ENCODE results near the gene ERI3.

ERI3 gene

DNA sequence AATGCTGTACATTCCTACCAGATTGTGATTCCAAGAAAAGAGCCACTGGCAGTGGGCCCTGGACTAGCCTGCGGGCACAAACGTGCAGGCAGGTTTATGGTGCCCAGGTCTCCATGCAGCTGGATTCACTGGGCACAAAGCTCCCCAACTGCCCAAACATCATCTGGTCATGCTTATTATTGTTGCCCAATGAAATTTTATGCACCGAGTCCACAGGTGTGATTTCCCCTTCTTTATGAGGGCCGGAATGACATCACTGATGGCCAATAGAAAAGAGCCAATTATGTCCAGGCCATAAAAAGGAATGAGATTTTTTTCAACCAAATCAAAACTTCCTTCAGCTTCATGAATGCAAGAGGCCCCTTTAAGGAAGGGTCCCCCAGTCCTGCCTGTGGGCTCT lies 66.2 kb downstream of the ERI3 start:
- TF ChIP-seq, protein P1, sequence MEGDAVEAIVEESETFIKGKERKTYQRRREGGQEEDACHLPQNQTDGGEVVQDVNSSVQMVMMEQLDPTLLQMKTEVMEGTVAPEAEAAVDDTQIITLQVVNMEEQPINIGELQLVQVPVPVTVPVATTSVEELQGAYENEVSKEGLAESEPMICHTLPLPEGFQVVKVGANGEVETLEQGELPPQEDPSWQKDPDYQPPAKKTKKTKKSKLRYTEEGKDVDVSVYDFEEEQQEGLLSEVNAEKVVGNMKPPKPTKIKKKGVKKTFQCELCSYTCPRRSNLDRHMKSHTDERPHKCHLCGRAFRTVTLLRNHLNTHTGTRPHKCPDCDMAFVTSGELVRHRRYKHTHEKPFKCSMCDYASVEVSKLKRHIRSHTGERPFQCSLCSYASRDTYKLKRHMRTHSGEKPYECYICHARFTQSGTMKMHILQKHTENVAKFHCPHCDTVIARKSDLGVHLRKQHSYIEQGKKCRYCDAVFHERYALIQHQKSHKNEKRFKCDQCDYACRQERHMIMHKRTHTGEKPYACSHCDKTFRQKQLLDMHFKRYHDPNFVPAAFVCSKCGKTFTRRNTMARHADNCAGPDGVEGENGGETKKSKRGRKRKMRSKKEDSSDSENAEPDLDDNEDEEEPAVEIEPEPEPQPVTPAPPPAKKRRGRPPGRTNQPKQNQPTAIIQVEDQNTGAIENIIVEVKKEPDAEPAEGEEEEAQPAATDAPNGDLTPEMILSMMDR (IDR thresholded peaks at IDR 0.05; ENCODE audit: insufficient read depth, missing control alignments): no peak
- FAIRE-seq (no peak), DNase-seq (ENCODE audit: insufficient read length, low spot score) (no peak)

DNA sequence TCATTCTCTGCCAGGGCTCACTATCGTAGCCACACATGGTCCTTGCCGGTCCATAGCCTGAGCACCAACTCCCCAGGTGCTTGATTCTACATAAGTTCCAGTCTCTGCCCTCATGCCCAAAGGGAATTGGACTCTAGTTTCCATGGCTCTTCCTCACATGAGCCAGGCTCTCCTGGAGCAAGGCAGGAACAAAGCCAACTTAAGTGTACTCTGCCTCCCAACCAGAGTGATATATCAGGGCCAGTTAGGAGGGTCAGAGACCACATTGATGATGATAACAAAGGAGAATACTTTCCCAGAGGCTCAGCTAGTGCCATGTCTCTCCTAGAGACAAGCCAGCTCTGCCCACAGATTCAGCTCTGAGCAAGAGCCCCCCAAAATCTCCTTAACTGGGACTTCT lies 70.9 kb downstream of the ERI3 start:
- TF ChIP-seq, protein P1 (IDR thresholded peaks at IDR 0.05; ENCODE audit: insufficient read depth, missing control alignments): no peak

DNA sequence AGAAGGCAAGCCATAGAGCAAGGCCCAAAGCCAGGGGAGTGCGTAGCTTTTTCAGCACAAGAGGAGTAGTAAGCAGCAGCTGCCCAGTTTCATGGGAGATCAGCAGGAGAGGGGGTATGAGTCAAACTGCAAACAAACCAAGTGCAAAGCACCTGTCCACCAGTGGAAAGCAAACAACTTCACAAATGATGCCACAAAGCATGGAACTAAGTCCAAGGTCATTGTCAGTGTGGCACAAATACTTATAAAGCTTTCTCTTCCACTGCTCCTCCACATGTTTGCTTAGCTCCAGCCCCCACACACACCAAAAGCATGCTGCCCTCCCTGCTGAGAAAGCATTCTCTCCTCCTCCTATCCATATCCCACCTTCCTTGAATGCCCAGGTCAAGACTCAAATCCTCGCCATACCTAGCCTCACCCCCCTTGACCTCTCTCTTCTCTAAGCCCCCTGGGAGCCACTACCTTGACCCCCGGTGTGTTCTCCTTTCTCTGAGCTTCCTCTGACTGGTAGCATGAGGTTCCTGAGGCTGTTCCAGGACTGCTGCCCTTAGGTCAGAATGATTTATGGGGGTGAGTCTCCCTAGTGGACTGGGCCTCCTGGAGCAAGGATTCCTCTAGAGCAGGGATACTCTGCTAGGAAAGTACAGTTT lies 71.4 kb downstream of the ERI3 start:
- no peak for DNase-seq (ENCODE audit: insufficient read length, low spot score)
- FAIRE-seq: no peak
- TF ChIP-seq, protein P1 (IDR thresholded peaks at IDR 0.05; ENCODE audit: insufficient read depth, missing control alignments): no peak

More for the DNA sequence above, 70.9 kb downstream of the ERI3 start:
- FAIRE-seq (no peak), DNase-seq (ENCODE audit: insufficient read length, low spot score) (no peak)

DNA sequence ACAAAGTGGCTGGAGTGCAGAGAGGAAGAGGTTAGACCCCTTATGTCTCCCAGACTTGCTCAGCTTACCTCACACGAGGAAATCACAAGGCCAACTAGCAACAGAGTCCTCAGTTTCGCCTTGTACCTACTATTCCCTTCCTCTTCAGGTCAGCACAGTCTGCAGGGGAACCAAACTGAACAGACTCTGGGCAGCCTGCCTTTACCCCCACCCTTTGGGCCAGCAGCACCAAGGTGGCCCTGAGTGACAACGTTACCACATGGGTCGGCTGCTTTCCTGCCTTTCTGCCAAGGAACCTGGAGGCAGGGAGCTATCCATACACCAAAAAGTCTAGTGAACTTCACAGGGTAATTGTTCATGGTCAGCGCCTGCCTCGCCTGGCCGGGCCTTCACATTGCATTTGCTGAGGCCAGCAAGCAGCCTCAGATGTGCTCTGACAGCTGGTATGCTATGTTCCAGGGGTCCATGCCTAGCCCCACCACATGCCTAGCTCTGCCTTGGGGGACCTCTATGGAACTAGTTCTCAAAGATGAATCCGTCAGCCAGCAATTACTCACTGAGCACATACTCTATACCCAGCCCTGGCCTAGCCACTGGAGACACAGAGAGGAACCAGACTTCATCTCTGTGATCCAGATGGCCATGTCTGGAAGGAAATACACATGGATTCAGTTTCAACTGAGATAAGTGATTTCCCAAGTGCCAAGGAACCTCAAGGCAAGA lies 72.2 kb downstream of the ERI3 start:
- FAIRE-seq: no peak

DNA sequence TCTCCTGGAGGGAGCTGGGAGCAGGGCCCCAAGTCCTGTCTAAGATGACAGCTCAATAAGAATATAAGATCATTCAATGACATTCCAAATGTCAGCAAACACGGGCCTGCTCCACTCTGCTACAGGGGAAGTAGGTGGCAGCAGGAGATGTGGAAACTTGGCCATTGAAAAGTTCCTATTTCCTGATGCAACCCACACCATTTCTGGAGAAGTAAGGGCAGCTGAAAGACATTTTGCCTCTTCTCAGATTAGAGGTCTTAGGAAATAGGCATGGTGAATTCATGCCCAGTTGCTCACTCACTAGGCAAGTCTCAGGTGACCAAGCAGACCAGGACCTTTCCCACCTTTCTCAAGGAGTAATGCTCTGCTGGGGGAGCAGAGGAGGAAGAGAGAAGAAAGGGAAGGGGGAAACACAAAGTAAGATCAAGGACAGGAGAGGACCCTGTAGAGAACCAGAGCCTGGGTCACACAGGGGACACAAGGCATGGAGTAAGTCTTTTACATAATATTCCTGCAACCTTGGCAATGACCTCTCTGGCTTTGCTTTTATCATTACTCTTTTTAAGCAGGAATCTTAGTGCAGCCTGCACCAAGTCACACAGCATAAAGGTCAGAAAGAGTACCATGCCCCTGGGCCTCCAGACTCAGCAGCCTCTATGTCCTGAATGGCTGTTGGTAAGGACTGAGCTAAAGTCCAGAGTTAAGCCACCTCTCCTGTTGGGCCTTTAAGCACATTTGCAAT lies 72.9 kb downstream of the ERI3 start:
- TF ChIP-seq, protein P1 (IDR thresholded peaks at IDR 0.05; ENCODE audit: insufficient read depth, missing control alignments): no peak
- DNase-seq (ENCODE audit: insufficient read length, low spot score) (no peak), FAIRE-seq (no peak)

More for the DNA sequence above, 72.2 kb downstream of the ERI3 start:
- TF ChIP-seq, protein P1 (IDR thresholded peaks at IDR 0.05; ENCODE audit: insufficient read depth, missing control alignments): no peak
- DNase-seq (ENCODE audit: insufficient read length, low spot score): no peak

DNA sequence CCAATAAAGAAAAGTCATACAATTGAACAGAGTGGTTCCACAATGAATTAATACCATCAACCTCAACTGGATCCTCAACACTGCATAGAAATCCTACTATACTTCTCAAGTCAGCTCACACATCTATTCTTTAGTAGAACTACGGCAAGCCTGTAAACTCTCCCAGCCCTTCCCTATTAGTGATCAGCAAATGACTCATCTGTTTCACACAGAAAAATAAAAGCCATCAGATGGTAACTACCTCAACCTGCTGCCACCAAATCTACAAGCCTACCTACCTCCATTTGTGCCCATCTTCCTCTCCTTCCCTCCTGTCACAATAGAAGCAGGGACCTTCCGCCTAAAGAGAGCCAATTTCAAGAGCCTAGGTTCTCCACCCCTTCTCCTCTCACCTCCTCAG lies 78.2 kb downstream of the ERI3 start:
- no peak for DNase-seq (ENCODE audit: insufficient read length, low spot score)
- TF ChIP-seq, protein P1 (IDR thresholded peaks at IDR 0.05; ENCODE audit: insufficient read depth, missing control alignments): no peak
- no peak for FAIRE-seq

All from D721Med (cell line).